HL-60 (cell line): ENCODE results near the gene BRD3OS.

Source experiments
- DNase-seq, 2 experiments: peaks; one replicate each; pipeline ENCODE4 v3.0.0-alpha.2; 2010 to 2020; ENCODE audit warnings: low read depth in 1 of 2, low spot score in 1 of 2
- H3K27ac ChIP-seq: fragments of 250-450 bp; sonication (Bioruptor Pico); replicated peaks from 2 replicates; pipeline ENCODE4 v1.5.1; 2020; ENCODE audit warnings: mild to moderate bottlenecking, moderate library complexity
- H3K27me3 ChIP-seq: fragments of 250-450 bp; sonication (Bioruptor Pico); 2 replicates; pipeline ENCODE4 v1.5.1; 2021; ENCODE audit warnings: mild to moderate bottlenecking, moderate library complexity; ENCODE audit not compliant: insufficient read depth, poor library complexity, severe bottlenecking
- H3K4me3 ChIP-seq: replicated peaks from 2 replicates; pipeline ENCODE4 v1.5.1; 2011; ENCODE audit warnings: mild to moderate bottlenecking, control low read depth, low read length; ENCODE audit not compliant: insufficient read depth
- CTCF ChIP-seq: IDR thresholded peaks from one replicate; pipeline ENCODE4 v1.5.1; 2011; ENCODE audit warnings: low read length, control low read depth, inconsistent platforms; ENCODE audit not compliant: insufficient read depth
- GABPA ChIP-seq: IDR thresholded peaks from 2 replicates; pipeline ENCODE4 v1.6.1; 2012; ENCODE audit warnings: low read depth
- POLR2AphosphoS5 ChIP-seq: IDR thresholded peaks from 2 replicates; pipeline ENCODE4 v1.6.1; 2012; ENCODE audit warnings: low read depth
- SPI1 ChIP-seq: IDR thresholded peaks from 2 replicates; pipeline ENCODE4 v1.6.1; 2012; ENCODE audit warnings: low read depth, mild to moderate bottlenecking, borderline replicate concordance
- TF ChIP-seq, protein P1 (sequence below): IDR thresholded peaks from 2 replicates; pipeline ENCODE4 v1.6.1; 2012; ENCODE audit warnings: low read depth; ENCODE audit not compliant: insufficient replicate concordance

Gene BRD3OS

DNA sequence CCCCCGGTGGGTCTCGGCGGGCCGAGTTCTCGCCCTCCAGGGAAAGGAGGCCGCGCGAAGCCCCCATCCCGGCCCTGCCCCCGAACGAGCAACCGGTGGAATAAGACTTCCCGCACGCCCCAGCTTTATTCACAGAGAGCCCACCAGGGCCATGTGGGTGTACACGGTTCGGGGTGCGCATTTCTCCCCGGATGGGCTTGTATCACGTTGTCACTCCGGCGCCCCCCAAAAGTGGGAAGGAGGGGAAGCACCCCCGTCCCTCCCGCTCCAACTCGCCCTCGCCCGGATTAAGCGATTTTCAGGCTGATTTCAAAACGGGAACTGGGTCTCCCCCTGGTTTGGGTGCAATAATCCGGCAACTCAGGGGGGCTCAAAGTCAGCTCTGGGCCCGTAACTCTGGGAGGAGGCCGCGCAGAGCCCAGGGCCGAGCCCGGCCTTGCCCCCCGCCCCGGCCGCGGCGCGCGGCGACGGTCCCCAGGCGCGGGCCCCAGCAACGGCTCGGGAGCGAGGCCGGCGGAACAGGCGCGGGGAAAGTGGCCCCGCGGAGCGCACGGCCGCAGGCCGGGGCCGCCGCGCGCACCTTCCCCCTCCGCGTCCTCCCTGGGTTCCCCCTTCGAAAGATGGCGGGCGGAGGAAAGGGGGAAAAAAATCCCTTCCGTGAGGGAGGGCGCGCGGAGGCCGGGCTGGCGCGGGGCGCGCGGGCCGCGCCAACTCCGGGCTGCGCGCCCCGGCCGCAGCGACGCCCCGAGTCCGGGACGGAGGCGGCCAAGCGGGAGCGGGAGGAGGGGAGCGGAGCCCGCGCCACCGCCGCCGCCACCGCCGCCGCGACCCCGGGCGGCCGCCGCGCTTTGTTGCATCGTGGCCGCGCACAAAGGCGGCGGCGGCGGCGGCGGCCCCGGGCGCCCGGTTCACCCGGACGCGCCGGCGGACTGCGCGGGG lies 41.9 kb downstream of the BRD3OS start:
- peak in 1 of 2 experiments; percentile 39 for DNase-seq
- TF ChIP-seq SPI1 = peak; percentile 78
- TF ChIP-seq, protein P1, sequence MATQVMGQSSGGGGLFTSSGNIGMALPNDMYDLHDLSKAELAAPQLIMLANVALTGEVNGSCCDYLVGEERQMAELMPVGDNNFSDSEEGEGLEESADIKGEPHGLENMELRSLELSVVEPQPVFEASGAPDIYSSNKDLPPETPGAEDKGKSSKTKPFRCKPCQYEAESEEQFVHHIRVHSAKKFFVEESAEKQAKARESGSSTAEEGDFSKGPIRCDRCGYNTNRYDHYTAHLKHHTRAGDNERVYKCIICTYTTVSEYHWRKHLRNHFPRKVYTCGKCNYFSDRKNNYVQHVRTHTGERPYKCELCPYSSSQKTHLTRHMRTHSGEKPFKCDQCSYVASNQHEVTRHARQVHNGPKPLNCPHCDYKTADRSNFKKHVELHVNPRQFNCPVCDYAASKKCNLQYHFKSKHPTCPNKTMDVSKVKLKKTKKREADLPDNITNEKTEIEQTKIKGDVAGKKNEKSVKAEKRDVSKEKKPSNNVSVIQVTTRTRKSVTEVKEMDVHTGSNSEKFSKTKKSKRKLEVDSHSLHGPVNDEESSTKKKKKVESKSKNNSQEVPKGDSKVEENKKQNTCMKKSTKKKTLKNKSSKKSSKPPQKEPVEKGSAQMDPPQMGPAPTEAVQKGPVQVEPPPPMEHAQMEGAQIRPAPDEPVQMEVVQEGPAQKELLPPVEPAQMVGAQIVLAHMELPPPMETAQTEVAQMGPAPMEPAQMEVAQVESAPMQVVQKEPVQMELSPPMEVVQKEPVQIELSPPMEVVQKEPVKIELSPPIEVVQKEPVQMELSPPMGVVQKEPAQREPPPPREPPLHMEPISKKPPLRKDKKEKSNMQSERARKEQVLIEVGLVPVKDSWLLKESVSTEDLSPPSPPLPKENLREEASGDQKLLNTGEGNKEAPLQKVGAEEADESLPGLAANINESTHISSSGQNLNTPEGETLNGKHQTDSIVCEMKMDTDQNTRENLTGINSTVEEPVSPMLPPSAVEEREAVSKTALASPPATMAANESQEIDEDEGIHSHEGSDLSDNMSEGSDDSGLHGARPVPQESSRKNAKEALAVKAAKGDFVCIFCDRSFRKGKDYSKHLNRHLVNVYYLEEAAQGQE = no peak
- H3K4me3 ChIP-seq = peak overlapping the region; percentile 73
- H3K27me3 ChIP-seq = peaks cover 6% of the 10 kb centered on the region
- peak overlapping the region; percentile 95 for H3K27ac ChIP-seq

DNA sequence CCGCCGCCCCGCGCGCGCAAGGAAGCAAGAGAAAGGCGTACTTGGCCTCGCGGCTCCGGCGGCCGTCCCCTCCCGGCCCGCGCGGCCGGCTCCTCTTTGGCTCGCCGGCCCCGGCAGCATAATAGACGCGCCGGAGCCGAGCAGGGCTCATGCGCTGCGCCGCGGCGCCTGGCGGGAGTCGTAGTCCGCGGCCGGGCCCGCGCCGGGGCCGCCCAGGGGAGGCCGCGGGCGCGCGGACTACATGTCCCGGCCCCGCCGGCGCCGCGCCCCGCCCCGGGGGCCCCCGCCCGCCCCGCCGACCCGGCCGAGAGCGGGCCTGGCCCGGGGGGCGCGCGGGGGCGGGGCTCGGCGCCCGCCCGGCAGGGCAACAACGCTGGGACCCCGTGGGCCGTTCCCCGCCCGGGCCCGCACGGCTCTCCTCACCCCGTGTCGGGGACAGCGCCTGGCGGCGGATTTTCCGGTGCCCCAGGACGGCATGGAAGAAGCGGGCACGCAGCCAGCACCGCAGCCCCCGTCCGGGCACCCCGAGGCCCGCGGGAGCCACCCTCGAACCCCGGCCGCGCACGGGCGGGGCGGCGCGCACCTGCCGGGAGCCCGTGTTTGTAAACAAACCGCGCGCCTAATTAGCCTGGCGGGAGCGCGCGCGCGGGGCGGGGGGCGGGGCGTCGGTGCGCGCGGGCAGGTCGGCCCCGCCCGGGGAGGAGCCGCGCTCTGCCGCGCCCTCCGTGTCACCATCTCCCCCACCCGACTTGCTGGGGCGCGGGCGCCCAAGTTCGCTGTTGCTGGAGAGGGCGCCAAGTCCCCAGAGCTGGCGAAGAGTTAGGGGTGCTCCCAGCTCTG lies 42.8 kb downstream of the BRD3OS start, which contains the start of gene BRD3:
BRD3 (minus strand) TSS at position 123 of the 840 bp plus-strand sequence. CDS start 14,549 bp downstream, outside the sequence.
- TF ChIP-seq, protein P1 = no peak
- TF ChIP-seq POLR2AphosphoS5 (no peak), CTCF (no peak), SPI1 (no peak), GABPA (no peak)
- peak within 1 kb of the TSS; percentile 73 for H3K4me3 ChIP-seq
- peak; percentile 74 to 76 for DNase-seq
- H3K27me3 ChIP-seq = peaks cover 6% of the 10 kb centered on the region
- H3K27ac ChIP-seq = peak within 1 kb of the TSS; percentile 95

GRCh38 chr9:134068744-134069479 lies 43.6 kb downstream of the BRD3OS start:
- no peak for DNase-seq
- H3K4me3 ChIP-seq = peak overlapping the region; percentile 64
- H3K27me3 ChIP-seq = peaks cover 6% of the 10 kb centered on the region
- TF ChIP-seq POLR2AphosphoS5 = no peak
- H3K27ac ChIP-seq = peak overlapping the region; percentile 54

- Histone ChIP-seq H3K4me3 (no peak overlapping the region), H3K27ac (no peak overlapping the region), H3K27me3 (peaks cover 6% of the 10 kb centered on the region)
- TF ChIP-seq SPI1 (no peak), GABPA (no peak), CTCF (no peak), POLR2AphosphoS5 (no peak)
- TF ChIP-seq, protein P1 = no peak
- no peak for DNase-seq
Observed at GRCh38 chr9:134069480-134070399, 44.5 kb downstream of the BRD3OS start.
